ENCODE data around the gene WDR48.

WDR48 gene

GRCh38 chr3:39094851-39095677 is 43.2 kb downstream of the WDR48 start:
- Histone ChIP-seq H3K79me2 (ENCODE audit: insufficient read depth, low read length) (no peaks in the 10 kb centered on the region), H3K36me3 (ENCODE audit: insufficient read depth, low read length) (peaks cover 84% of the 10 kb centered on the region), H3K4me1 (ENCODE audit: insufficient read depth, low read length) (no peaks in the 10 kb centered on the region), H3K9me3 (ENCODE audit: insufficient read depth, low read length, severe bottlenecking) (no peaks in the 10 kb centered on the region), H3K27ac (ENCODE audit: low read length) (no peak overlapping the region), H3K27me3 (ENCODE audit: insufficient read depth, low read length, poor library complexity) (no peaks in the 10 kb centered on the region), H4K20me1 (ENCODE audit: insufficient read depth, low read length) (peaks cover 17% of the 10 kb centered on the region; the same call in 1 of the 2 replicates), H3K4me3 (ENCODE audit: low read depth in 1 of 2, low read length in 2 of 2) (no peak overlapping the region), H2AFZ (ENCODE audit: low read depth, low read length) (no peak overlapping the region), H3K4me2 (ENCODE audit: insufficient read depth, low read length) (no peak overlapping the region), H3K9ac (ENCODE audit: low read depth, low read length) (no peak overlapping the region)
- ATAC-seq (ENCODE audit: insufficient read depth, low read depth) (no peak), DNase-seq (no peak)
- no peak for TF ChIP-seq CTCF (IDR thresholded peaks at IDR 0.05; ENCODE audit: borderline replicate concordance, extremely low read depth, low read length, poor library complexity, severe bottlenecking)
- no peak for TF ChIP-seq EZH2 (IDR thresholded peaks at IDR 0.05; ENCODE audit: borderline replicate concordance, low read depth, low read length, severe bottlenecking)

GRCh38 chr3:39095778-39096177 is 44.0 kb downstream of the WDR48 start:
- Histone ChIP-seq H3K36me3 (ENCODE audit: insufficient read depth, low read length) (peaks cover 87% of the 10 kb centered on the region), H3K9ac (ENCODE audit: low read depth, low read length) (no peak overlapping the region), H3K4me2 (ENCODE audit: insufficient read depth, low read length) (no peak overlapping the region), H3K4me1 (ENCODE audit: insufficient read depth, low read length) (no peaks in the 10 kb centered on the region), H4K20me1 (ENCODE audit: insufficient read depth, low read length) (peaks cover 17% of the 10 kb centered on the region; the same call in 1 of the 2 replicates), H3K79me2 (ENCODE audit: insufficient read depth, low read length) (no peaks in the 10 kb centered on the region), H2AFZ (ENCODE audit: low read depth, low read length) (no peak overlapping the region), H3K27ac (ENCODE audit: low read length) (no peak overlapping the region), H3K4me3 (ENCODE audit: low read depth in 1 of 2, low read length in 2 of 2) (no peak overlapping the region), H3K27me3 (ENCODE audit: insufficient read depth, low read length, poor library complexity) (no peaks in the 10 kb centered on the region), H3K9me3 (ENCODE audit: insufficient read depth, low read length, severe bottlenecking) (no peaks in the 10 kb centered on the region)
- DNase-seq, result no peak
- no peak for ATAC-seq (ENCODE audit: insufficient read depth, low read depth)
- TF ChIP-seq CTCF (IDR thresholded peaks at IDR 0.05; ENCODE audit: borderline replicate concordance, extremely low read depth, low read length, poor library complexity, severe bottlenecking), result no peak
- no peak for TF ChIP-seq EZH2 (IDR thresholded peaks at IDR 0.05; ENCODE audit: borderline replicate concordance, low read depth, low read length, severe bottlenecking)

- TF ChIP-seq CTCF (IDR thresholded peaks at IDR 0.05; ENCODE audit: borderline replicate concordance, extremely low read depth, low read length, poor library complexity, severe bottlenecking), result no peak
- TF ChIP-seq EZH2 (IDR thresholded peaks at IDR 0.05; ENCODE audit: borderline replicate concordance, low read depth, low read length, severe bottlenecking), result no peak
- no peak for ATAC-seq (ENCODE audit: insufficient read depth, low read depth)
- DNase-seq, result no peak
- Histone ChIP-seq H3K36me3 (ENCODE audit: insufficient read depth, low read length) (peaks cover 81% of the 10 kb centered on the region), H3K79me2 (ENCODE audit: insufficient read depth, low read length) (no peaks in the 10 kb centered on the region), H3K9me3 (ENCODE audit: insufficient read depth, low read length, severe bottlenecking) (no peaks in the 10 kb centered on the region), H2AFZ (ENCODE audit: low read depth, low read length) (no peak overlapping the region), H3K27ac (ENCODE audit: low read length) (no peak overlapping the region), H3K9ac (ENCODE audit: low read depth, low read length) (no peak overlapping the region), H4K20me1 (ENCODE audit: insufficient read depth, low read length) (peaks cover 17% of the 10 kb centered on the region; the same call in 1 of the 2 replicates), H3K4me3 (ENCODE audit: low read depth in 1 of 2, low read length in 2 of 2) (no peak overlapping the region), H3K4me2 (ENCODE audit: insufficient read depth, low read length) (no peak overlapping the region), H3K27me3 (ENCODE audit: insufficient read depth, low read length, poor library complexity) (no peaks in the 10 kb centered on the region), H3K4me1 (ENCODE audit: insufficient read depth, low read length) (no peaks in the 10 kb centered on the region)
Measured at GRCh38 chr3:39096775-39097174, 45.0 kb downstream of the WDR48 start.
